GM10266 (cell line): Measurements from ENCODE around the gene CACNA1H.

Experiments
- DNase-seq: peaks from one replicate; pipeline ENCODE4 v3.0.0; 2012; ENCODE audit errors: extremely low spot score
- TF ChIP-seq, protein P1 (sequence below): IDR thresholded peaks from 2 replicates; pipeline ENCODE4 v1.5.1; 2012; ENCODE audit warnings: mild to moderate bottlenecking, low read depth; ENCODE audit not compliant: control insufficient read depth, insufficient read depth; ENCODE audit errors: missing control alignments

Gene CACNA1H

DNA sequence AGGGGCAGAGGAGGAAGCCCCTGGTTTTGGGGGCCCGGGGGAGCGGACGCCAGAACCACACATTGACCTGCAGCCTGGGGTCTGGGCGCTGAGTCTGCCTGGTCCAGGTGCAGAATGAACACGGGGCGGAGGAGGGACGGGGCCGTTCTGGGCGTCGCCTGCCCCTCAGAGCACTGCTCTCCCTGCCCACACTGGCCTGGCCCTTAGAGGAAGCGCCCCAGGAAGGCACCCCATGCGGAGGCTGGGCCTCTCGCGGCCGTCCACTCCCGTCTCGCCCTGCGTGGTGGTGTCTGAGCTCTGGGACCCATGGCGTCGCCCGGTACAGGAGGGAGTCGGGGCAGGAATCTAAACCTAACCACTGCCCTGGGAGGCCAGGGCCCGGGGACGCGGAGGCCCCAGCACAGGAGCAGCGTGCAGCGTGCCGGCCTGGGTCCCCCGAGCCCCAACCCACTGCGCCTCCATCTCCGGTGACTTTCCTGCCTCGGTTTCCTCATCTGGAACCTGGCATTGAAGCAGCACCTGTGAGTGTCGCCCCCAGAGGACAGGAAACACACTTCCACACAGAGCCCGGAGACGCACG, 107.3 kb downstream of the CACNA1H start:
- DNase-seq, result no peak
- TF ChIP-seq, protein P1, sequence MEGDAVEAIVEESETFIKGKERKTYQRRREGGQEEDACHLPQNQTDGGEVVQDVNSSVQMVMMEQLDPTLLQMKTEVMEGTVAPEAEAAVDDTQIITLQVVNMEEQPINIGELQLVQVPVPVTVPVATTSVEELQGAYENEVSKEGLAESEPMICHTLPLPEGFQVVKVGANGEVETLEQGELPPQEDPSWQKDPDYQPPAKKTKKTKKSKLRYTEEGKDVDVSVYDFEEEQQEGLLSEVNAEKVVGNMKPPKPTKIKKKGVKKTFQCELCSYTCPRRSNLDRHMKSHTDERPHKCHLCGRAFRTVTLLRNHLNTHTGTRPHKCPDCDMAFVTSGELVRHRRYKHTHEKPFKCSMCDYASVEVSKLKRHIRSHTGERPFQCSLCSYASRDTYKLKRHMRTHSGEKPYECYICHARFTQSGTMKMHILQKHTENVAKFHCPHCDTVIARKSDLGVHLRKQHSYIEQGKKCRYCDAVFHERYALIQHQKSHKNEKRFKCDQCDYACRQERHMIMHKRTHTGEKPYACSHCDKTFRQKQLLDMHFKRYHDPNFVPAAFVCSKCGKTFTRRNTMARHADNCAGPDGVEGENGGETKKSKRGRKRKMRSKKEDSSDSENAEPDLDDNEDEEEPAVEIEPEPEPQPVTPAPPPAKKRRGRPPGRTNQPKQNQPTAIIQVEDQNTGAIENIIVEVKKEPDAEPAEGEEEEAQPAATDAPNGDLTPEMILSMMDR, result no peak

DNA sequence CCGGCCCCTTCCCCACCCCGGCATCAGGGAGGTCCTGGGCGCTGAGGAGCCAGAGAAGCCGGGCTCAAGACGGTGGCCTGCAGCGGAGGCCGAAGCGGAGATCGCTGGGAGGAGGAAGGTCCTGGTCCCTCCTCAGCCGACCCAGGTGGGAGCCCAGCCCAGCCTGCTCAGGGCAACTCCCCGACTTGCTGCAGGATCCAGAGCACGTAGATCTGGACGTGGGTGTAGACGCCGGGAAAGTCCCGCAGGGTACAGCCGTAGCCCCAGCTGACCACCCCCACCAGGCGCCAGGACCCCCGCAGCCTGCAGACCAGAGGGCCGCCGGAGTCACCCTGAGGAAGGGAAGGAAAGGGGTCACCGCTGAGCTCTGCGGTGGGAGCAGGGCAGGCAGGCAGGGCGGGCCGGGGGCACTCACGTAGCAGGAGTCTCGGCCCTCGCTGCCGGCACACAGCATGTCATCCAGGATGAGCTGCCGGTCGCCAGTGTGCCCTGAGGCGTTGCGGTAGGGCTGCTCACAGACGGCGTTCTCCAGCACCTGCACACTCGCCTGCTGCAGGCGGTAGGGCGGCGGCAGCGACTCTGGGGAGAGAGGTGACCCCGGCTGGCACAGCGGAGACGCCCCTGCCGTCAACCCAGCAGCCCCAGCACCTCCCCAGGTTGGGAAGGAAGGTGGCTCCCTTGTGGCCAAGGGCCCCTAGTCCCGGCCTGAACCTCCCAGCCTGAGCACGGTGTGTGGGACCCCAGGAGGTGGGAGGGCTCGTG, 108.4 kb downstream of the CACNA1H start:
- TF ChIP-seq, protein P1, result no peak
- DNase-seq, result no peak

DNA sequence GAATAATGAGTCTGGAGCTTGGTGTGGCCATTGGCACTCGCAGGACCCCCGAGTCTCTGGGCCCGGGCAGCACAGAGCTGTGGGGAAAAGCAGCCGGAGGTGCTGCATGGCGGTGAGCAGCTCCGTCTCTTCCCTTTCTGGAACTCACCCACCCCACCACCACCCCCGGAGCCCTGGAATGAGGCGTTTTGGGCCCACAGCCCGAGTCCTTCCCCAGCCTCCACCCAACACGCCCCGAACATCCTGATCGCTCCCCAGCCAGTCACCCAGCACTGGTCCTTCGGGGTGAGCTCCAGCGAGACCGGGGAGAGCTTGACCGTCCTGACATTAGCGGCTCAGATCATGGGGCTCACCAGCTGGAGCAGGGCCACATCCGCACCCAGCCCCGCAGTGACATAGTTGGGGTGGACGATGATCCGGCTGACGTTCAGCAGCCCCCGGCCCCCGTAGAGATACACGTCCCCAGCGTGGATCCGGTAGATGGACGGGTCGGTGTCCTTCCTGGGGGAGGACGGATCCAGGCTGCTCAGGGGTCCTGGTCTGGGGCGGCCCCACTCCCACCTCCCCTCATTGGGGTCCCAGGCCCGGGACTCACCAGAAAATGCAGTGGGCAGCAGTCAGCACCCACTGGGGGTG, 109.4 kb downstream of the CACNA1H start:
- TF ChIP-seq, protein P1, result no peak
- no peak for DNase-seq

DNA sequence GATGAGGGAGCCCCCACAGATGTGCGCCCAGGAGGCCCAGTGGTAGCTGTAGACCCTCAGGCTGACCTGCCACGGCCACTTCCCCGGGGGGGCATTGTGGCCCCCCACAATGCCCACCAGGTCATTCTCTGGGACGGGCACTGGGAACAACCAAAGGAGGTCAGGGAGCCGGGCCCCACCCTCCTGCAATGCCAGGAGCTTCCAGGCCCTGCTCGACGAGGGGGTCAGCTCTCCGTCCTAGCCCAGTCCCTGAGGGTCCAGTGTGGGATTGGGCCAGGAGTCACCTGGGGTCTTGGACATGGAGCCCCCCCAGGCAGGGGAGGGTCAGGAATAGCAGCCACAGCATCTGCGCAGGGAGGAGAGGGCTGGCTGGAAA, 109.9 kb downstream of the CACNA1H start:
- TF ChIP-seq, protein P1, result no peak
- DNase-seq, result no peak

DNA sequence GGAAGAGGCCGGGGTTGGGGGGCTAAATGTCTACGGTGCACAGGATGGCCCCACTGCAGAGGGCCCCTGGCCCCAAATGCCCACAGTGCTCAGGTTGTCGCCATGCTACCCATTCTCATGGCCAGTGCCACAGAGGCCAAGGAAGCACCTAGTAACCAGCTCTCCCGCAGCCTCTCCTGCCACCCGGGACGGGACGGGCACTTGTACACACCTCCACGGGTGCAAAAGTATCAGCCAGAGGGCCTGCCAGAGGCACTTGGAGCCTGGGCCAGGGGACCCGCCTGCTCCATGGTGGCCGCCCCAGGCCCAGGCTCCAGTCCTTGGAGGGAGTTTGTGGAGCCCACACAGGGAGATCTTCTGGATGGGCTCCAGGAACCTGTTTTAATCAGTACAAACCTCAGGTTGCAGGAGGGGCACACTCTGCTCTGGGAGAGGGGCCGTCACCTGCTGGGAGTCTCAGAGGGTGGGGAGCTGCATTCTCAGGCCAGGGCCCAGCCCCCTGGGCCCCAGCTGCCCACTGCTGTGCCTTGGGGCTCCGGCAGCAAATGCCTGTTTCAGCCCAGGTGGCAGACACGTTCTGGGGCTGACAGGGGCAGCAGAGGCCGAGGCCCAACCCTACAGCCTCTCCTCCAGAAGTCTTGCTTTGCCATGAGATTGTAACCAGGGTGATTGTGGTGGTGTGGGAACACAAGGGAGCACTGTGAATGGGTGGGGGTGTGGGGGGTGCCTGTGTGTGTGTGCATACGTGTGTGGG, 110.9 kb downstream of the CACNA1H start:
- no peak for DNase-seq
- TF ChIP-seq, protein P1, result no peak

DNA sequence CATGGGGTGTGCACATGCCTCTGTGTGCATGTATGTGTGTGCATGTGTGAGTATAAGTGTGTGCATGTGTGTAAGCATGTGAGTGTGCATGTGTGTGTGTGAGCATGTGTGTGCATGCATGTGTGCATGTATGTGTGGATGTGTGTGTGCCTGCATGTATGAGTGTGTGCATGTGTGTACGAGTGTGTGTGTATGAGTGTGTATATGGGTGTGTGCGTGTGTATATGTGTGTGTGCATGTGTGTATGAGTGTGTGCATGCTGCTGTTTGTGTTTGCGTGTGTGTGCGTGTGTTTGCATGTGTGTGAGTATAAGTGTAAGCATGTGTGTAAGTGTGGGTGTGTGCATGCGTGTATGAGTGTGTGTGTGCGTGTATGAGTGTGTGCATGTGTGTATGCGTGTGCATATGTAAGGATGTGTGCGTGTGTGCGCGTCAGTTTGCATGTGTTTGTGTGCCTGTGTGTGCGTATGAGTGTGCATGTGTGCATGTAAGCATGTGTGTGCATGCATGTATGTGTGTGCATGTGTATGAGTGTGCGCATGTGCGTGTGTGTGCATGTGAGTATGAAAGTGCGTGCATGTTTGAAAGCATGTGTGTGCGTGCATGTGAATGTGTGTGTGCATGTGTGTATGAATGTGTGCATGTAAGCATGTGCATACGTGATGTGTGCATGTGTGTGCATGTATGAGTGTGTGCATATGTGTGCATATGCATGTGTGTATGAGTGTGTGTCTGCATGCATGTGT, 111.6 kb downstream of the CACNA1H start:
- TF ChIP-seq, protein P1, result no peak
- DNase-seq, result no peak
